Suppressor macrophage (primary cell): ENCODE data around the gene RBM23.

Source experiments
- DNase-seq, 4 experiments: peaks; one replicate each; pipeline ENCODE4 v3.0.0-alpha.2; 2020 to 2022

RBM23 gene

DNA sequence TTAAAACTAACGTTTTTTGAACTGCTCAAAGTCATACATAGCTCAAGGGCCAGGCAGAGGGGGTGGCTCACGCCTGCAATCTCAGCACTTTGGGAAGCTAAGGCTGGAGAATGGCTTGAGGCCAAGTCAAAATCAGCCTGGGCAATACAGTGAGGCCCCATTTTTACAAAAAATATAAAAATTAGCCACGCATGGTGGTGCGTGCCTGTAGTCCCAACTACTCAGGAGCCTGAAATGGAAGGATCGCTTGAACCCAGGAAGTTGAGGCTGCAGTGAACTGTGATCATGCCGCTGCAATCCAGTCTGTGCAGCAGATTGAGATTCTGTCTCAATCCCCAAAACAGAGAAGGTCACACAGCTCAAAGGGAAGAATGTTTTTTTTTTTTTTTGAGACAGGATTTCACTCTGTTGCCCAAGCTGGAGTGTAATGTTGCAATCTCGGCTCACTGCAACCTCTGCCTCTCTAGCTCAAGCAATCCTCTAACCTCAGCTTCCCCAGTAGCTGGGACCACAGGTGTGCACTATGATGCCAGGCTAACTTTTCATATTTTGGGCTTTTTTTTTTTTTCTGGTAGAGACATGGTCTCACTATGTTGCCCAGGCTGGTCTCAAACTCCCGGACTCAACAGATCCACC lies 2.9 kb downstream of the RBM23 start:
- peak; percentile 71 to 87 (median 84) for DNase-seq

DNA sequence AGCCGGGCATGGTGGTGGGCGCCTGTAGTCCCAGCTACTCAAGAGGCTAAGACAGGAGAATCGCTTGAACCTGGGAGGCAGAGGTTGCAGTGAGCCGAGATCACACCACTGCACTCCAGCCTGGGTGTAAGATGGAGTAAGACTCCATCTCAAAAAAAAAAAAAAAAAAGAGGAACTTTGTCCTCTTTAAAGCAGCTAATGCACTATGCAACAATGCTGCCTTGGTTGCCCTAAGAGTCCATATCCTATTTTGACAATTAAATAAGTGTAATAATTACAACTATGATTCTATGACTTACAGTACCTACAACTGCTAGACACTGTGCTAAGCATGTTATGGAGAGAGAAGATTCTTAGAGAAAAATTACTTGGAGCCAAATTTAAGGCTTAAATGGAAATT lies 4.1 kb downstream of the RBM23 start:
- DNase-seq, result peak in 3 of 4 experiments; percentile 41 to 67 (median 65)

- DNase-seq, result no peak
Measured at GRCh38 chr14:22910916-22911315, 8.0 kb downstream of the RBM23 start.

DNA sequence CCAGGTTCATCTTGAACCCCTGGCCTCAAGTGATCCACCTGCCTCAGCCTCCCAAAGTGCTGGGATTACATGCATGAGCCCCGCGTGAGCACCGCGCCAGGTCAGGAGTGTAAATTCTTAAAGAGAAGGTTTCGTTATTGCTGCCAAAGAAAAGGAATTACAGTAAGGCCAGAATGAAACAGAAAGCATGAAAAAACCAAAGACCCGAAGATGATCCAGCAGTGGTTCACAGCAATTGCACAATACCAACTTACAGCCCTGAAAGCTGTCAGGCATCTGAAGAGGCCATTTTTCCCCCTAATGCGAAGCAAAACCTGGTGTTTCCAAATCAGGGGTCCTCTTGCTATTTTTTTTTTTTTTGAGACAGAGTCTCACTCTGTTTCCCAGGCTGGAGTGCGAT lies 10.3 kb downstream of the RBM23 start:
- DNase-seq, result peak in 3 of 4 experiments; percentile 29 to 53 (median 31)

GRCh38 chr14:22907429-22907828 lies 11.5 kb downstream of the RBM23 start:
- DNase-seq, result no peak

- DNase-seq, result no peak
Measured at GRCh38 chr14:22906073-22906472, 12.9 kb downstream of the RBM23 start.

GRCh38 chr14:22905627-22906026 lies 13.3 kb downstream of the RBM23 start:
- no peak for DNase-seq

DNA sequence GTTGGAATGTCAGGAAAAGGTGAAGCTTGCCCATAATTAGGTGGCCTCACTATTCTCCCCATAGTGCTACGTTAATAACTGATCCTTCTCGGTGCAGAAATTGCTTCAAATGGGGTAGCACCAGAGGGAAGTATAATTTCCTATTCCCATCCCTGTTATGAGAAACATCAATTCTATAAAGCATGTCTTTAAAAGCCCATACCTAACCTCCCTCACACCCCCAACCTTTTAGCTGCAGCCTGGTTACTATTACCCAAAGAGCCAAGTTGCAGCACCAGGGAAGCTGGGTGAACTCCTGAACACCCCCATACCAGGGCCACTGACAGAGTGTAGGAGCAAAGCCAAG lies 15.2 kb downstream of the RBM23 start:
- DNase-seq, result no peak

DNA sequence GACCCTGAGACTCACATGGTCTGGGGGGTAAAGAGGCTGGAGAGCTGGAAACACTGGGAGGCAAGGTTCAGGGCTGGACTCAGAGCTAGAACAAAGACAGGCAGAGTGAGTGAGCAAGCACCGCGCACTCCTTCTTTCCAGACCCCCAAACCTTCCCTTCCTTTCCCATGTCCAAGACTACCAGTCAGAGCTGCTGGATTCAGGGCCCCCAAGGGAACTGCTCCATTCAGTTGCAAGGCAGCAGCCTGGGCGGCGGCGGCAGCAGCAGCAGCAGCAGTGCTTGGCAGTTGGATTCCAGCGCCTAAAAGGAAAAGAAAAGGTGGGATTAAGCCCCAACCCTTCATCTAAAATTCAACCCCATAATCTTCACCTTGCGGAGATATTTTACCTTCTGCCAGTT lies 17.1 kb downstream of the RBM23 start:
- no peak for DNase-seq

DNA sequence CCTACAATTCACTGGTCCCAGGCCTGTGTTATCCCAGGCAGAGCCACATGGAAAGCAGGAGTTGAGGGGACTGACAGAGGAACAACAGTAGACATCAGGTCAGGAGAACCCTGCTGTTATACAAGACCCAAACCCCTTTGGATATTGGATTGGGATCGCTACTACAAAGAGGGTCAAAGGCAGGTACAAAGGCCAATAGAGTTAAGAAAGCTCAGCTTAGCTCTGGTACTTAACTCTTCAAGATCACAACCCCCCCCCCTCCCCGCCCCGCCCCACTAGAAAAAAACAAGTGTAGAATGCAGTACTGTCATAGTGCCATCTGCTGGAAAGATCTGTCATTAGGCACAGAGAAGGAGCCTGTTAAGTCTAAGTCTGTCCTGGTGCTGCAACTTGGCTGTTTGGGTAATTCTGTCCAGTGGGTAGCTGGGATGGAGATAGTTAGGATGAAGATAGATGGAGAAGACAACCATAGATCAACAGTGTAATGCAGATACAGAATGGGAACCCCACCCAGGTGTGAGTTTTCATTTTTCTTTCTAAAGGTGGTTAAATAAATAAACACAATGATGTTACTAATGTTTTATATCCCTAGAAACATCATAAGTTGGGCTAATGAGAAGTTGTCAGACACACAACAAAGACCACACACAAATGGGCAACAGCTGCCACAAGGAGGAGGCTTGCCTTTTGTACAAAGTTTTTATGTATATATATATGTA lies 18.7 kb downstream of the RBM23 start:
- DNase-seq, result peak; percentile 55 to 78 (median 67)

- no peak for DNase-seq
Measured at GRCh38 chr14:22898302-22899090, 20.5 kb downstream of the RBM23 start.

GRCh38 chr14:22897357-22897756 lies 21.6 kb downstream of the RBM23 start:
- DNase-seq, result no peak

DNA sequence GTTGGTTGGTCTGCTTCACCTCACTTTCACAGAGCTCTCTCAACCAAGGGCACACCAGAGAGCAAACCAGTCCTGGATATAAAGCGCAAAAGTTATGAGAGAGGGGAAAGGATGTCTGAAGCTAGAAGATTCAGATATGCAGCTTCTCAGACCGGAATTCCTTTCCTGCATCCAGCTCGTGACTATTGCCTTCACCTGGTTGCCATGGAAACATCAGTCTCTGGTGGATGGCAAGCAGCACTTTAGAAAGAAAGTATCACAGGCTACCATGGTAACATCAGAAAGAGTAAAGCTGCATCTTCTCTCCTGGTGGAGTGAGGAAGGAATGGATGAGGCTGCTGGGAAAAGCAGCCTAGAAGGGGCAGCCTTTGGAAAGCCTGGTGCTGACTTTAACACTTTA lies 22.2 kb downstream of the RBM23 start:
- DNase-seq, result no peak

DNA sequence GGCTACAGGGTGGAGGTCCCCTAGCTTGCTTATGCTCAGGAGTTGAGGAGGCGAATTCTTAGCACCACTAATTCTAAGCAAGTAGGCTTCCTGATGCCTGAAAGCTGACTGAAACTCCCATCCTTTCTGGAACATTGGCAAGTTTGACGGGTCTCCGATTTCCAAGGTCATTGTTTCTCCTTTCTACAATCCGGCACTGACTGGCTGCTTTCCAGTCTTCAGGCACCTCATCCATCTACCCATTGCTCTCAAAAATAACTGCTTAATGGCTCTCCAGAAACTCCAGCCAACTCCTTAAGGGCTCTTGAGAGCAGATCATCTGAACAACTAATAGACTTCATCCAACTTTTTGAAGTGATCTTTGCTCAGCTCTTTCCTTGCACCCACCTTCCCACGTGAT lies 22.6 kb downstream of the RBM23 start:
- DNase-seq, result no peak

DNA sequence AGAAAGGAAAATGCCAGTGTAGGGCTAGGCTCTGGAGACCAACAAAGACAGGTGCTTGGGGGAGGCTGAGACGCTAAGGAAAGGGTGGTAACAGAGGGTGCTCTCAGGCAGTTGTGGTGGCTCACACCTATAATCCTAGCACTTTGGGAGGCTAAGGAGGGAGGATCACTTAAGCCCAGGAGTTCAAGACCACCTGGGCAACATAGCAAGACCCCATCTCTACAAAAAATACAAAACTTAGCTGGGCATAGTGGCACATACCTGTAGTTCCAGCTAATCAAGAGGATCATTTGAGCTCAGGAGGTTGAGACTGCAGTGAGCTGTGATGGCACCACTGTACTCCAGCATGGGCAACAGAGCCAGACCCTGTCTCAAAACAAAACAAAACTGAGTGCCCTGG lies 23.5 kb downstream of the RBM23 start:
- DNase-seq, result no peak

DNA sequence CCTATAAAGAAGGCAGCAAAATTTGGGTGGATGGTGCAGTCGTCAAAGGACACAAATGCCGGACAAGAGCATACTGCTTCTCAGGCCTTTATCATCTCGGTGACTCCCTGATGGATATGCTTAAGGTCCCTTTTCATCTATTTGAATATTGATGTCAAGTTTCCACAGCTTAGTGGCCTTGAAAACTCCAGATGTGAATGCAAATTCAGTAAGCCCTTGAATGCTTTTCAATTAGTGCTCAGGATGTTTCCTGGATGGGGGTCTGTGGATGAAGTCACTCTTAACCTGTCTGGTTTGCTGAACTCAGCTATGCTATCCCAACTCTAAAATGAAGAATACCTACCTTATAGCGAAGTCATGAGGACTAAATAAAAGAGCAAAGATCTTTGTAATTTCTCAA lies 25.2 kb downstream of the RBM23 start:
- DNase-seq, result no peak

DNA sequence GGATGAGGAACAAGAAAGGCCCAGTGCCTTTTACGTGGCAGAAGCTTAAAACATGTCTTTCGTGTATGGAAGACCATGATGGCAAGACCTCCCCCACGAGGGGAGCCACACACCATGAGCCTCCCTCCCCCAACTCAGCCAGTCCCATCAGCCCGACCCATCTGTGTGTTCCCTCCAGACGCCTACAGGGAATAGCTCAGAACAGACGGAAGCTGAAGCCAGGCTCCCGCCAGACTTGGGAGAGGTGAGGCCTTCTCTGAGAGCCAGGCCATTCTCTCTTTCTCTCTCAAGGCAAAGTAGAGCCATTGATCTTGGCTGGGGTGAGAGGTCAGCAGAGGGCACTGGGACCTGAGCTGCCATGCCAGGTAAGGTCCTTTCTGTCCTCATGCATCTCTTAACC lies 26.5 kb downstream of the RBM23 start:
- no peak for DNase-seq

DNA sequence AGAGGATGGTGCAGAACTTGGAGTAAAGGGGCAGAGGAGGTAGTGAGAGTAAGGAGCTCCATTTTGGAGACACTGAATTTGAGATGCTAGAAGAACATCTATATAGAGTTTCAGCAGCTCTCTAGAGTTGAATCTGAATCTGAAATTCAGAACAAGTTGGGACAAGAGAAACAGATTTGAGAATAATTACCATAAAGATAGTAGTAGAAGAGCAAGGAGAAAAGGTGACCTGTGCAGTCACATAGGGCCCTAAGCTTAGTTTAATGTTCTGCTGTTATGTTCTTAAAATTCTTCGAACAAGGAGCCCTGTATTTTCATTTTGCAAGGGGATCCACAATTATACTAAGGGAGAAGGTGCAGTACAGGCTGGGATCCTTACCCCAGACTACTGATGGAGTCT lies 28.5 kb downstream of the RBM23 start:
- DNase-seq, result no peak

GRCh38 chr14:22888662-22889061 lies 30.3 kb downstream of the RBM23 start:
- no peak for DNase-seq

DNA sequence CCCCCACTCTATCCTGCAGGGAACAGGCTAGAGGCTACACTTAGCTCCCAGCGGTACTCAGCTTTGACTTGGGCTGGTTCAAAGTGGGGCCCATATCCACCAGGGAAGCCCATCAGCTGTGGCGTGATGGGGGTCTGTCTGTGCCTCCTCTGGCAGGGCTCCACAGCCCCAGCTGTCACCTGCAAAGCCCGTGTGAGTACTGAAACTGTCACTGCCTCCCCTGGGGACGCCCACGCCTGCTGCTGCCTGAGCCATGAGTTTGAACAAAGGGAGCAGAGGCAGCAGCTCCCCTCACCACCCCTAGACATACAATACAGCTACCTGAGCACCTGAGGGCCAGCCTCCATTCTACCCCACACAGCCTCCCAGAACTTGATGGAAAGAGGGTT lies 31.0 kb downstream of the RBM23 start:
- no peak for DNase-seq

- DNase-seq, result peak in 3 of 4 experiments; percentile 29 to 46 (median 35)
Measured at GRCh38 chr14:22887260-22887989, 31.5 kb downstream of the RBM23 start.

- DNase-seq, result peak in 3 of 4 experiments; percentile 33 to 63 (median 56)
Measured at GRCh38 chr14:22886500-22887259, 32.3 kb downstream of the RBM23 start.
